ENCODE results near the gene RREB1.

RREB1 gene, protein sequence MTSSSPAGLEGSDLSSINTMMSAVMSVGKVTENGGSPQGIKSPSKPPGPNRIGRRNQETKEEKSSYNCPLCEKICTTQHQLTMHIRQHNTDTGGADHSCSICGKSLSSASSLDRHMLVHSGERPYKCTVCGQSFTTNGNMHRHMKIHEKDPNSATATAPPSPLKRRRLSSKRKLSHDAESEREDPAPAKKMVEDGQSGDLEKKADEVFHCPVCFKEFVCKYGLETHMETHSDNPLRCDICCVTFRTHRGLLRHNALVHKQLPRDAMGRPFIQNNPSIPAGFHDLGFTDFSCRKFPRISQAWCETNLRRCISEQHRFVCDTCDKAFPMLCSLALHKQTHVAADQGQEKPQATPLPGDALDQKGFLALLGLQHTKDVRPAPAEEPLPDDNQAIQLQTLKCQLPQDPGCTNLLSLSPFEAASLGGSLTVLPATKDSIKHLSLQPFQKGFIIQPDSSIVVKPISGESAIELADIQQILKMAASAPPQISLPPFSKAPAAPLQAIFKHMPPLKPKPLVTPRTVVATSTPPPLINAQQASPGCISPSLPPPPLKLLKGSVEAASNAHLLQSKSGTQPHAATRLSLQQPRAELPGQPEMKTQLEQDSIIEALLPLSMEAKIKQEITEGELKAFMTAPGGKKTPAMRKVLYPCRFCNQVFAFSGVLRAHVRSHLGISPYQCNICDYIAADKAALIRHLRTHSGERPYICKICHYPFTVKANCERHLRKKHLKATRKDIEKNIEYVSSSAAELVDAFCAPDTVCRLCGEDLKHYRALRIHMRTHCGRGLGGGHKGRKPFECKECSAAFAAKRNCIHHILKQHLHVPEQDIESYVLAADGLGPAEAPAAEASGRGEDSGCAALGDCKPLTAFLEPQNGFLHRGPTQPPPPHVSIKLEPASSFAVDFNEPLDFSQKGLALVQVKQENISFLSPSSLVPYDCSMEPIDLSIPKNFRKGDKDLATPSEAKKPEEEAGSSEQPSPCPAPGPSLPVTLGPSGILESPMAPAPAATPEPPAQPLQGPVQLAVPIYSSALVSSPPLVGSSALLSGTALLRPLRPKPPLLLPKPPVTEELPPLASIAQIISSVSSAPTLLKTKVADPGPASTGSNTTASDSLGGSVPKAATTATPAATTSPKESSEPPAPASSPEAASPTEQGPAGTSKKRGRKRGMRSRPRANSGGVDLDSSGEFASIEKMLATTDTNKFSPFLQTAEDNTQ (N-terminal part only)

GRCh38 chr6:7107578-7108195 lies at the start of gene RREB1:
RREB1 (plus strand) TSS chr6:7107961; CDS start chr6:7181912, 73,951 bp downstream.
- TF ChIP-seq, protein P1, sequence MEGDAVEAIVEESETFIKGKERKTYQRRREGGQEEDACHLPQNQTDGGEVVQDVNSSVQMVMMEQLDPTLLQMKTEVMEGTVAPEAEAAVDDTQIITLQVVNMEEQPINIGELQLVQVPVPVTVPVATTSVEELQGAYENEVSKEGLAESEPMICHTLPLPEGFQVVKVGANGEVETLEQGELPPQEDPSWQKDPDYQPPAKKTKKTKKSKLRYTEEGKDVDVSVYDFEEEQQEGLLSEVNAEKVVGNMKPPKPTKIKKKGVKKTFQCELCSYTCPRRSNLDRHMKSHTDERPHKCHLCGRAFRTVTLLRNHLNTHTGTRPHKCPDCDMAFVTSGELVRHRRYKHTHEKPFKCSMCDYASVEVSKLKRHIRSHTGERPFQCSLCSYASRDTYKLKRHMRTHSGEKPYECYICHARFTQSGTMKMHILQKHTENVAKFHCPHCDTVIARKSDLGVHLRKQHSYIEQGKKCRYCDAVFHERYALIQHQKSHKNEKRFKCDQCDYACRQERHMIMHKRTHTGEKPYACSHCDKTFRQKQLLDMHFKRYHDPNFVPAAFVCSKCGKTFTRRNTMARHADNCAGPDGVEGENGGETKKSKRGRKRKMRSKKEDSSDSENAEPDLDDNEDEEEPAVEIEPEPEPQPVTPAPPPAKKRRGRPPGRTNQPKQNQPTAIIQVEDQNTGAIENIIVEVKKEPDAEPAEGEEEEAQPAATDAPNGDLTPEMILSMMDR (conservative IDR thresholded peaks at IDR 0.05), result no peak
- peak within 1 kb of the TSS; percentile 75 for H3K27ac ChIP-seq

DNA sequence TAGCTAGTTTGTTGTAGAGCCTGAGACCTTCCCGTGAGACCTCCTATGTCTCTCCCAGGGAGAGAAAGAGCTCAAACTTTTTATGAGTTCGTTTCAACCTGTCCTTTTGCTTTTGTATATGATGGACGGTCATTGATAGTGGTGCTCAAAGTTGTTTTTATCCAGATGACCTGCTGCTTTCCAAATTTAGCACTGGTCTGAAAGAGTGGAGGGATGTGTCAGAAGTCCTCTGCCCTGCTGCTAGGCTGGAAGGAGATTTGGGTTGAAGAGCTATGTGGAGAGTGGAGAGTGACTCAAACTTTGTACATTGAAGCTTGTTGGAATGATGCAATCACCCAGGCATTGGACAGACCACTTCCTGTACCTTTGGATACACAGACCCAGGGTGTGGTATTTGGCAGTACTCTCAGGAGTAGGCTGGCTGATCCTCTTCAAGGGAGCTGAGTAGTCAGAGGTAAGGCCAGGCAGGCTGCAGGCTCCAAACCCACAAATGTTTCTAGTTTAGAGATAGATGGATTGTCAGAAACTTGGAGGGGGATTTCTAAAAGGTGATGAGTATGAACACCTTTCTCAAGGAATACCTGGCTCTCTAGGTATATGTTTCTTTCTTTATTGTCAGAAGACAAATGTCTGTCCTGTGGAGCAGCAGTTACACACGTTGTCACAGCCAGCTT lies 49.4 kb upstream of the RREB1 start:
- TF ChIP-seq, protein P1 (conservative IDR thresholded peaks at IDR 0.05), result no peak
- H3K27ac ChIP-seq, result no peak overlapping the region

DNA sequence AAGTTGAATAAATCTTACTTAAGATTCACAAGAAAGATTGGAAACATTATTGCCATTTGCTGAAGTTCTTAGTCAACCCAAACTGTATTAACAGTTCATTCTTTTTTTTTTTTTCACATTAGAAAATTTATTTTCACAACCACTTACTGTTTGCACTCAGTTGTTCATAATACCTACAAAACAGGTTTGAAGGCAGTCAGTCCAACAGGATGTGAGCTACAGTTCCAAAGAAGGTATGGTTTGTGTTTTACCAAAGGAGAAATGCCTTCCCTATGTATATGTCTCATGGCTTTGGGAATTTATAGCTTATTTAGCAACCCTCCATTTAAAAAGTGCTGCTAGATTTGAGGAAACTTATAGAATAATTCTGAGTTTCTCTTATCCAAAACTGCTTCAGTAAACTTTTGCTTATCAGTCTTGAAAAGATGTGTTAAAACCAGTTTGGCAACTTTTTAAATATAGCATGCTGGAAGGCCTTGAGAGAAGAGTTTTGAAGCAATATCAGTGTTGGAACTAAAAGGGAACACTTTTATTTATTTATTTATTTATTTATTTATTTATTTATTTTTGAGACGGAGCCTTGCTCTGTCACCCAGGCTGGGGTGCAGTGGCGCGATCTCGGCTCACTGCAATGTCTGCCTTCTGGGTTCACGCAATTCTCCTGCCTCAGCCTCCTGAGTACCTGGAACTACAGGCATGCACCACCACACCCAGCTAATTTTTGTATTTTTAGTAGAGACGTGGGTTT lies 46.8 kb upstream of the RREB1 start:
- peak overlapping the region; percentile 28 for H3K27ac ChIP-seq
- TF ChIP-seq, protein P1 (conservative IDR thresholded peaks at IDR 0.05), result no peak

DNA sequence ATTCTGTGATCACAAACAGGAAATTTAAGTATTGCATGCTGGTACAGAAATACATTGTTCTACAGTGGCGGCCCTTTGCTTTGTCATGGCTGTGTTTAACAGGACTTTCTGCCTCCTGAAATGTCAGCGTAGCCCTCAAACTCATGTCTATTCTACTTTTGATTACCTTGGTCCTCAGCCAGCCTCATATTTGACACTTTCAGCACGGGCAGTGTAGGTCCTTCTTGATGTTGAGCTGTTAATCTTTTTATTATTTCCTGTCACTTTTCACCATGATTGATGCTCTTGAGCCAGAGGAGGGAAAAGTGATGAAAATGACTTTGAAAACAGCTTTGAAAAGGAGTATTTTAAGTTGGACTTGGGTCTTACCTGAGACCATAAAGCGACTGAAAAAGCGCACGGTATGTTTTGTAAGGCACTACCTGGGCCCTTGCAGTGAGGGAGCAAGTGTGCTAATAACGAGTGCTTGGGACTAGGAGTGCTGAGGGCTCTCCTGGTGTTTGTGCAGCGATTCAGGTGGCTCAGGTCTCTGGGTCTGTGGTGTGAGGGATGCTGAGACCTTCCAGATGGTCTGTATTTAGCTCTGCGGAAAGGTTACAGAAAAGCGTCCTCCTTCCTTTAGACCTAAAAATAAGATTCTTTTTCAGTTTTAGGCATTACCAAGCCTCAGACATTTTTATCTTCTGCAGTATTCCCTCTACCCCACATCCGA lies 45.2 kb upstream of the RREB1 start:
- H3K27ac ChIP-seq, result no peak overlapping the region
- TF ChIP-seq, protein P1 (conservative IDR thresholded peaks at IDR 0.05), result no peak

- TF ChIP-seq, protein P1 (conservative IDR thresholded peaks at IDR 0.05), result no peak
- H3K27ac ChIP-seq, result no peak overlapping the region
Measured at GRCh38 chr6:7067305-7067704, 40.5 kb upstream of the RREB1 start.

- TF ChIP-seq, protein P1 (conservative IDR thresholded peaks at IDR 0.05), result no peak
- H3K27ac ChIP-seq, result no peak overlapping the region
Measured at GRCh38 chr6:7071405-7071804, 36.4 kb upstream of the RREB1 start.

All from VCaP (cell line).